HS-27A (cell line): ENCODE data around the gene ABTB2.
"Not testable (repeated sequence)": the region's sequence is repeated elsewhere in the genome, so short reads cannot be mapped to it uniquely, and the experiment has no call there.

ENCODE experiments used
- DNase-seq: peaks from one replicate; pipeline ENCODE4 v3.0.0-alpha.2; 2012; ENCODE audit warnings: low read depth, missing footprints

The ABTB2 gene

DNA sequence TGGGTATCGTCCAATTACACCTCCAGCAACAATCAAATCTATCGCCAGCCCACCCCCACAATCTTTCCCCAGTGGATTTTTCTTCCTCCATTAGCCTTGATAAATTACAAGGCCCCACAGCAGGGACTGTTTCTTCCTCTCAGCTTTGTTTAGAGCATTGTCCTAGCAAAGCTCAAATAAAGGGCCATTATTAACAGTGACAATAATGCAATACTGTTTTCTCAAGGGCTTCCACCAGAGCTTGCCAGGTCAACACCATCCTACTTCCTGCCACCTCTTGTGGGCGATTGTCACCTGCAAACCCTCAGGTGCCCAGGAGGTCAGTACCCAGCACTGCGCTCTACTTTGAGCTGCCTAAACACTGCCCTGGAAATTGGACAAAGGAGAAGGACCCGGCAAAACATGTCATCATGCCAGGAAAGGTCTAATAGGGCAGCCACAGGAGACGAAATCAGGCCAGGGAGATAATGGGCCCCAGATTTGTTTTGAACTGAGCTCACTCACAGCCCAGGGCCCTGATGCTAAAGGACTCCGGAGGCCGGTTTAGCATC, 95.2 kb downstream of the ABTB2 start:
- DNase-seq, result no peak

DNA sequence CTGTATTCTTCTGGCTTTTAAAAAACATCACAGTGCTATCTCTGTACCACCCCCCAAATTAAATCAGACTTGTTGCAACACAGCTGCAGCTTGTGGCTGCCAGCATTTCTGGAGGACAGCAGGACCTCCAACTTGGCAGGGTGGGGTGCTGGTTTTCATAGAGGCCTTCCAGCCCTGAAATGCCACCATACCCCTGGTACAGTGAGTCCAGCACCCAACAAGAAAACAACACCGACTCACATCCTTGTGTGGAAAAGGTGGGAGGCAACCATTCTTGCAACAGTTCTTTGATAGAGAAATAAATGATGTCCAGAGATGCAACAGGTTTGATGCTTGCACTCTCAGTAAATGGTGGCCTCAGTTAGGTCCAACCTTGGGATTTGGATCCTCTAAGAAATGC, 96.0 kb downstream of the ABTB2 start:
- no peak for DNase-seq

DNA sequence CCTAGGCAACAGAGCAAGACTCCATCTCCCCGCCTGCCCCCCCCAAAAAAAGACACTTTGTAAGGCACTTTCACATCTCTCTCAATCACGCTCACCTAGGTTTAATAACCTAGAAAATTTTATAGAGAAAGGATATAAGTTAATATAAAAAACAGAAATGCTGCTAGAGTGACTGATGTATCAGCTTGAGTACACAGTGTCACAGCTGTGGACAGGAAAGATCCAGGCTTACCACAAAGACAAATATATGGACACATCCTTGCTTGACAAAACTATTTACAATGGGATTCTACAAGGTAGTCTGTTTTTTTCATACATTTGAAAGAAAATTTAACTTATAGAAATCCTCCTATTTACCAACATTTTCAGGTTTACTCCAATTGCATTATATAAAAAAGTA, 96.7 kb downstream of the ABTB2 start:
- DNase-seq, result no peak

DNA sequence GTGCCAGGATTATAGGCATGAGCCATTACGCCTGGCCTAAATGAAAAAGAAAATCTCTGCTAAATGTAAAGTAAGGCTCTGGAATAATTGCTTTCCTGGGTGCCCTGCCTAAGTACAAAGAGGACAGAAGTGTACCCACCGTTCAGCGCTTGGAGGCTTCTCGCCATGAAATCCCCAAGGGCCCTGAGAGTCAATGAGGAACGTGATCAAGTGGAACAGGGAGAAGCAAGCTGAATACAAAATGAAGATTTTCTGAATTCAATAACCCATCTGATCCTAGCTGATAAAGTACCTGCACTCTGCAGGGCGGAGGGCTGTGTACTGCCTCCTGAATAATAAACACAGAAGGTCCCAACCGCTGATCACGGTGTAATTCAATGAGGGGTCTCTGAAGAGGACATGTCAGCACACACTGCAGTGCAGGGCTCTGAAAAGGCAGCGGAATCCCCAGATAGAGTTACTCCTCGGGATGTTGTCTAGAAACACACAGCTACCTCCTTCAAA, 97.7 kb downstream of the ABTB2 start:
- no peak for DNase-seq

DNA sequence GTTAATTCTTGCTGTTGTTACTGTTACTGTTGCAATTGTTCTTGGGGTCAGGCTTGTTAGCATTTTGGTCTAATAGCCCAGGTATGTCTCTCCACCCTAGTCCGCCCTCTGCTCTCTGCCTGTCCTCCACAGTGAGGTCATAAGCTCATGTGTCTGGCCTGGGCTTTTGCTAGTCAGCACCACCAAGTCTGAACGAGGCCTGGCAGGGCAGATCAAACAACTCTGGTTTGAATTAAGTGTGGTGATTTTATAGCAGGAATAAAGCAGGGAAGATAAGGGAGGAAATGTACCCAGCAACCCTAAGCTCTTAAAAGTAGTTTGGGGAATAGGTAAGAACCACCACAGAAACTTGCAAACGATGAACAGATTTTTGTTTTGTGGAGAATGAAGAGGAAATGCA, 98.7 kb downstream of the ABTB2 start:
- no peak for DNase-seq

DNA sequence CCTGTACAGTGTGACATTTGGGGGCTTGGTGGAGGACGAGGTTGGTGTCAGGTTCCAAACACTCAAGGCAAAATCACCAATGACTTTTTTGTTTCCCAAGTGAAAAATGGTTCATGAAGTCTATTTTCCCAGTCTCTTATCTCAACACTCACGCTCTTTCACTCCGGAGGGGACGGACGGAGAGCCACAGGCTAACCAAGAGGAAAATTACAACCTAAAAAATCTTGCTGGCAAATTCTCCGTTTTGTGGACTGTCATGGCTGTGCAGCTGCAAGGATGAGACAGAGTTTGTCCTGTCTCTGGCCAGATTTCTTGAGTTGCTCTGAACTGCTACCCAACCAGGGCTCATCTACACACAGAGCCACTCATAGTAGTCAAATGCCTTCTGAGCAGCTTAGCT, 101.2 kb downstream of the ABTB2 start:
- no peak for DNase-seq

DNA sequence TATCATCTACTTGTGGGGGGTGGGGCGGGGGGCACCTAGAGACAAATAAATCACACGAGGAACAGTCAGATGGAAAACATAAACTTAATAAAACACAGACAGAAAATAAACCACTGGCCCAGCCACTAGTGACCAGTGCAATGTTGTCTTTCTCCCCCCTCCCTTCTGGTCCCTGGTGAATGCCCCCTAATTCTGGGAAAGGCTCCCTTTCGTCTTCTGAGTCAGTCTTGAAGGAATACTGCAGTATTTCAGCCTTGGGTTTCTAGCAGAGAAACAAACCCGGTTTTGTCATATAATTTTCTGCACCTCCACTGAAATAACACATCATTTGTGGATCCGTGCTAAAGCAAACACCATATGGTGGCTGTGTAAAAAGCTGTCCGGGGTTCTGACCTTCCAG, 101.7 kb downstream of the ABTB2 start:
- no peak for DNase-seq

DNA sequence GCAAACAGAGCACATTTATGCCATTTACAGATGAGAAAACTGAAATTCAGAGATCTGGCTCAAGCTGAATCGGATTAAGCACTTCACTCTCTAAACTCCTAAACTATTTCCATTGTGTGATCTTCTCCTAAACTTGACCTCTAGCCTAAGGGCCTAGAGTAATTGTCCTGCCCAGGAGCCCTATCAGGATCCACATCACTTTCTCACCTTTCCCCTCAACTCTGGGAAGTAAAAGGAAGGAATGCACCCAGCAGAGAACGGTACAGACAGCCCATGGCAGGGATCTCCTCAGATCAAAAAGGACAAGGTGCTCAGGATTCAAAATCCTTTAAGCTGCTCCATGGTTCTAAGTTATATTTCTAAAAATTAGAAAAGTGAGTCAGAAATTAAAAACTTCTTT, 102.7 kb downstream of the ABTB2 start:
- DNase-seq, result no peak

DNA sequence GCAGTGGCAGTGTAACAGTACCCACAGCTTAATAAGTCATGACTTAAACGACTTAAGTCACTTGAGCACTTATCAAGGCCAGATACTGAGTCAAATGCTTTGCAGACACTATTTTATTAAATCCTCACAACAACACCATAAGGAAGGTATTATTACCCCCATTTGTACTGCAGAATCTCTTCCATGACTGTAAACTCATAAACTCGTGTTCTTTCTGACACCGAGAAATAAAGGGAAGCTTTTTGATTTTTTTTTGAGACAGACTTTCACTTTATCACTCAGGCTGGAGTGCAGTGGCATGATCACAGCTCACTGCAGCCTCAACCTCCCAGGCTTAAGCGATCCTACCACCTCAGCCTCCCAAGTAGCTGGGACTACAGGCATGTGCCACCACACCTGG, 103.8 kb downstream of the ABTB2 start:
- no peak for DNase-seq

DNA sequence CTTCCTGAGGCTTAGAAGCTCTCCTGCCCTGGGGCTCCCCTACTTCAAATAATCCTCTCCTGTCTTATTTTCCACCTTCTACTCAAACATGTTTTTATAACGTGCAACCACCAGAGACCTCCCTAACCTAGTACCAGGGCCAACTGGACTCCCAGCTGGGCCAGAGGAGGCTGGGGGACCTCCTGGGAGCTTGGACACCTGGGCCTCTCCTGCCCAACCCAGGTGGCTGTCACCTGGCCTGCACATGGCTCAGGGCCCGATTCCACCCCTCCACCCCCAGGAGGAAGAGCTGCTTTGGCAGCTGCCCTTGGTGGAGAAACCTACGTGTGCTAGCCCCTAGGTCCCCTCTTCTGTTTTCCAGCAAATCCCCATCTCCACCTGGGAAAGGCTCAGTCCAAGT, 105.2 kb downstream of the ABTB2 start:
- no peak for DNase-seq

DNA sequence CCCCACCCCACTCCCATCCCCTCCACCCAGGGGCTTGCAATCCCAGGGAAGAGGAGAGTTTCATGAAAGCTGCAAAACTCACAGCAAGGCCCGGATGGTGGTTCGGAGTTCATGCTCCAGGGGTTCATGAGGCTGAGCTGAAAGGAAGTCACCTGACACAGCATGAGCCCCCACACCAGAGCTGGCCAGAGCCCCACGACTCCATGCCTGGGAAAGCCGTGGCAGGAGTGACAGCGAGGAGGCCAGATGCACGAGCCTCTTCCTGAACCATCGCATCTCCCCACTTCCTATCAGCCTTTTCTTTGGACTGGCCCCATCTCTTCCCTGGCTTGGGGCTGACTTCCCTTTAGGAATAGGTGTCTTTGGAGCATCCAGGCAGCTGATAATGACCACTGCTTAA, 105.8 kb downstream of the ABTB2 start:
- DNase-seq, result no peak

DNA sequence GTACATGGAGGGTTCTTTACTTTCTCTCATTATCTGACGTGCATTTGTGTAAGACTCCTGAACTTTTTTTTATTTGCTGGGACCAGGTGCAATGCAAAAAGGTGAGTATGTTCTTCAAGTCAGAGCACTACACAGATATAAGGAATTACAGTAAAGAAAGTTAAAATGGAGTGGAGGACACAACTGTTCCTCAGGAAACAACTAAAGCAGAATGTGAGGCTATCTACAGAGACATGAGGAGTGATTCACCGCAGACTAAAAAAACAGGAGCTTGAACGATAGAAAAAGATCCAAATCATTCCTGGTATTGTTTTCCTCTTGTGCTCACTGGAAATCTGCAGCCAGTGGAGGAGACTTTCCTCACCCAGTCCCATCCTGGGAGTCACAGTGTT, 106.2 kb downstream of the ABTB2 start:
- no peak for DNase-seq

DNA sequence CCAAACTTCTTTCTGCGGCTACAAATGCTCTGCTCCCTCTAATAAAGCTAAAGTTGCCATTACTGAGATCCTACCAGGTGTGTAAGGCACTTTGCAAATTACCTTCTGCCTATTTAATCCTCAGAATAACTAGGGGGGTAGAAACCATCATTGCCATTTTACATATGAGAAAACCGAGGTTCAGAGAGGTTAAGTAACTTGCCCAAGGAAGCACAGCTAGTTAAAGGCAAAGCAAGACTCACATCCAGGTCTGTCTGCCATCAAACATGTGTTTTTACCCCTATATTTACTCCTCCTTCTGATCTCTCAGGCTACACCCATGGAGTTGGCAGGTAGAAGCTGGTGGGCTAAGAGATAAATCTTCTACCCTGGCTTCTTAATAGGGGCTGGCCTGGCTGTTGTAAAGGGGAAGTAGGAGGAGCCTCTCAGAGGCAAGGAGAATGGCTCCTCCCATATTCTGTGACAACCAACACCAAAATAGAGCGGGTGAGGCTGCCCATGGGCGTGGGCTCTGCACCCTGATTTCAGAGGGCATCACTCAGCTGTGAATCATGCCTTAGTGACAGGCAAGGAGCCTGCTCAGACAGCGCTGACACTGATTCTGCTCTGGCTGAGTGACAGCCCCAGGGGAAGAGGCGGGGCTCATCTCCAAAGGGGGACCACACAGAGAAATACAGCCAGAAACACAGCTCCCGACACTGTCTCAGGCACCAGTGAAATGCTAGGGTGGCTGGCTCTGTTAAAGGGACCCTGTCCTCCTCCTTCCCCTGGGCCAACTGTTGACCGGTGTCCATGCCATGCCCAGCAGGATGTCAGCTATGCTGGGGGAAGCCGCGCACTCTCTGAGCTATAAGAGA, 106.8 kb downstream of the ABTB2 start:
- peak; percentile 73 for DNase-seq

DNA sequence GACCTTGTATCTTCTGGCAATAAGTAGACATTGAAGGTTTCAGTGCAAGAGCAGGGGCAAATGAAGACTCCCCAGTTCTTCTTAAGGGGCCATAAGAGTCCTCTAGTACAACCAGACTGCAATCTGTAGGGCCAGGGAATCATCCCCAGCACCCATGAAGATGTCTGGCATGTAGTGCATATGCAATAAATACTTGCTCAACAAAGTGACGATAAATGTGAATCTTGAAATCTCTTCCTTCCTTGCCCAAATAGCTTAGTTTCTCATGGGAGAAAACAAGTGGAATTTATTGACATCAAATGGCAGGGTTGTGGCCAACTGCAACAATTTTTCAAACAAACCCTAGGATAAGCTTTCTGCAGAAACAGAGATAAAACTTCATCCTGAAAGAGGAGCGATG, 107.6 kb downstream of the ABTB2 start:
- DNase-seq, result no peak

DNA sequence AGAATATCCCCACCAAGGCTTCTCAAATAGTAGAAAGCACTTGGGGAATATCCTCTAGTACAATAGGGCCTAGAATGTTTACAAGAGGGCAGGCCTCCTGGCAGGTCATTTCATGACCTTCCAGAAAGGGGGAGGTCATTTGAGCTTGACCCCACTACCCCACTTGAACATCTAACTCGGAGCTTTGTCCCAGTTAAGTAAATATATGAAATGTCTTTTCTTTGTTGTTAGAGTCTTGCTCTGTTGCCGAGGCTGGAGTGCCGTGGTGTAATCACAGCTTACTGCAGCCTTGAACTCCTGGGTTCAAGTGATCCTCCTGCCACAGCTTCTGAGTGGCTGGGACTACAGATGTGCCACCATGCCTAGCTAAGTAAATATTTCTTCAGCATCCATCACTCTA, 108.4 kb downstream of the ABTB2 start:
- no peak for DNase-seq

DNA sequence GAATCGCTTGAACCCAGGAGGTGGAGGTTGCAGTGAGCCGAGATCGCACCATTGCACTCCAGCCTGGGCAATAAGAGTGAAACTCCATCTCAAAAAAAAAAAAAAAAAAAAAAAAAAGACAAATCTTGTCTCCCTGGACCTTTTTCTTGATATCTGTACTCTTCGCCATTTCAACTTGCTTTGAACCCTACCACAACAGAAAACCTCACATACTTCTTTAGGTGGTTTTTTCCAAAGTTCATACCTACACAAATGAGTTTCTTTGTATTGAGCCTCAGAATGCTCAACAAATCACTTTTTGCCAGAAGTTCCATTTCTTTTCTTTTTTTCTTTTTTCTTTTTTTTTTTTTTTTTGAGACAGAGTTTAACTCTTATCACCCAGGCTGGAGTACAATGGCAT, 111.3 kb downstream of the ABTB2 start:
- DNase-seq, result not testable (repeated sequence)

DNA sequence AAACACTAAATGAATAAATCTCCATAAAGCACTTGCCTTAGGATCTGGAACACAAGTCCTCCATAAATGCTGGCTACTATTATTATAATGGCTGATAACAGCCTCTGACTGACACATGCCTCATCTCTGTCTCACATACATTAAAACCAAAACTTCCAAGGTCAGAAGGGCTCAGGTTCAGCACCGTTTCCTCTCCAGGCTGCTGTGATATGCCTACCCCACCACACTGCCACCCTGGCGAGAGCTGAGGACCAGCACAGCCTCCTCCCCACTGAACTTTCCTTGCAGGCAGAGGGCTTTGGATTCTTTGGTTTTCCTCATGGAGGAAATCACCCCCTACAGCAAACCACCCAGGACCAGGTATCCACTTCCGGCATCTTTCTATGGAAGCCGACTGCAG, 112.8 kb downstream of the ABTB2 start:
- no peak for DNase-seq

DNA sequence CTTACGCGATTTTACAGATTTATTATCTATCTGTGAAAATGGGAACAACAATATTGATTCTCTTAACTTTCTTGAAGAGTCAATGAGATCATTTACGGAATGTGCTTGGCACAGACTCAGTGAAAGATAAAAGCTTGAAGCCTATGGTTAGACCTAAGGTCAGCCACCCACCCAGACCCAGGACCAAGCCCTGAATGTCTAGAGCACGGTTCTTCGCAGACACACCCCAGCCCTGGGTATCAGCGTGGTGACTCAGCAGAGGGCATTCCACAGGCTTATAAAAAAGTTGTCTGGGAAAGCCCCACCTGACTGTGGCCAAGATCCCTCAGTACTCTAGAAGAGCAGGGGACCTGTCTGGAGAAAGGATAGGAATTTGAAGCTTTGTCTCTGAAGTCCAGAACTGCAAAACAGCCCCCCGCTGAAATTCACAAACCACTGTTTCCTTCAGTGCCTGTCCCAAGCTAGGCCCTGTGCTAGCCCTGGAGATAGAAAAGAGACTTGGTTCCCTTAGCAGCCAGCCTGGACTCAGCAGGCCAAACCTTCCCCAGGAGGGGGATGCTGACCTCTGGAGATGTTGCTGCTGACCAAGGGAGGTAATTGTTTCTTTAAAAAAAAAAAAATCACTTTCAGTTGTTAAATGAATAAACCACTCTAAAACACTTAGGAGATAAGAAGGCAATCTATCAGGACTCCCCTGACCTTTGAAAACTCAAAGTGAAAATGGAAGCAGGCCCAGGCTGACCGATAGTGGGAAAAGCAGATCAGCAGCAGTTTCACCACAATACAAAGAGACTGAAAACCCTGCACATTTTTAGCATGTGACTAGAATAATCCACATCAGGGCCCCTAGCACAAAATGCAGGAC, 114.0 kb downstream of the ABTB2 start:
- DNase-seq, result peak; percentile 68

DNA sequence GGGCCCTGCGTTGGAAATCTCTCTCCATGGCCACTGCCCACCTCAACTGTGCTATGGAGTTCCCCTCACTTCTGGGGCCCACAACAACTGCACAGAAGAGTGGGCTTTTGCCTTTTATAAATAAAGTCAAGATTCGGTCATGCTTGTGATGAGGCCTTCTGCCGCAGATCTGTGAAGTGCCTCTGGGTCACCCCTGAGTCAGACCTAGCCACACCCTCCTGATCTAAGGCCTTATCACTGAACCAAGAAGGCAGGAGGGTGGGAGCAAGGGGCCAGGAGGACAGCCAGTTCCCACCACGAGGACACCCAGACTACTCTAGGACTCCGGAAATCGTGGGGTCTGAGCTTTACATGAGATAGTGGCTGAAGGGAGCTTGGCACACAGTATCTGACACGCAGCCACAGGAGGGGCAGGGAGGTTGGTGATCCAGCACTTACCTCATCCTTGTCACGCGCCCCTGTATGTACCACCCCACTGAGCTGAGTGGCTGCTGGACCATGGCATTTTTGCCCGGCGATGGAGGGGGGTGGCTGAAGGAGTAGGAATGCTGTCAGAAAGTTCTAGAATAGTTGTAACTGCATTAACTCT, 115.7 kb downstream of the ABTB2 start:
- DNase-seq, result no peak

DNA sequence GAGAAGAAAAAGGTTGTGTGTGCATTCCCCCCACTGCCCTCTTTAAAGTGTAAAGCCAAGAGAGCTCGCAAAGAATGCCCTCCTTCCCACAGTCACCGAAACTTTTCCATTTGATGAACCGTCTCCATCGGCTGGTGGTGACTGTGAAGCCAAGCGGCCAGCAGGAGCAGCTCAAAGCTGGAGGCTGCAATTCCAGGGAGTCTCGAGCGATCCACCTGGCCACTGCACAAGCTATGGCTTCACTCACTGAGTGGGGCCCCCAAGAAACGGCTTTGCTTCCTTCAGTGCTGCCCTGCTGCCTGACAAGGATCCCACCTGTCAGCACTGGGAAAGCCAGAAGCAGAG, 117.7 kb downstream of the ABTB2 start:
- no peak for DNase-seq

DNA sequence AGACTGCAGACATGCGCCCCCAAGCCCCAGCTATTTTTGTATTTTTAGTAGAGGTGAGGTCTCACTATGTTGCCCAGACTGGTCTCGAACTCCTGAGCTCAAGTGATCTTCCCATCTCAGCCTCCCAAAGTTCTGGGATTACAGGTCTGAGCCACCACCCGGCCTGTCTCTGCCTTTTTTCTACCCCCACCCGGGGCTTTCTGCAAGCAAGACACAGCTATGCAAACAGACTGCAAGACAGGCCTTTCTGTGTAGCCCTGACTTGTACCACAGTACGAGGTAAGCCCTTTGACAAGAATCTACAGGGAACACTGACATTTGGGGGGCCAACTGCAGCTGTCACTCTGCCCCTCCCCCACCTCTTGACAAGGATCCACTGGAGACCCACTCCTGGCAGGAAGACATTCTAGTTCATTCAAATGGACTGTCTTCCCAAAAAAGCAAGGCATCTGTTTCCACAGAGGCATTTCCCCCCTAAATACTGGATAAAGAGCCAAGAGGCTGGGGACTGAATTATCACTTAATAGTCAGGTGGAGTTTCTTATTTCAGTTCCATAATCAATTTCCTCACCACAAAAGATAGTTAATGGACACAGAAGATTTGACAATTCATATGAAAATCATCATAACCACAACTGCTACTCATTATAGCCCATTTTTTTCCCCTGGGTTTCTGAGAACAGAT, 118.2 kb downstream of the ABTB2 start:
- DNase-seq, result no peak

DNA sequence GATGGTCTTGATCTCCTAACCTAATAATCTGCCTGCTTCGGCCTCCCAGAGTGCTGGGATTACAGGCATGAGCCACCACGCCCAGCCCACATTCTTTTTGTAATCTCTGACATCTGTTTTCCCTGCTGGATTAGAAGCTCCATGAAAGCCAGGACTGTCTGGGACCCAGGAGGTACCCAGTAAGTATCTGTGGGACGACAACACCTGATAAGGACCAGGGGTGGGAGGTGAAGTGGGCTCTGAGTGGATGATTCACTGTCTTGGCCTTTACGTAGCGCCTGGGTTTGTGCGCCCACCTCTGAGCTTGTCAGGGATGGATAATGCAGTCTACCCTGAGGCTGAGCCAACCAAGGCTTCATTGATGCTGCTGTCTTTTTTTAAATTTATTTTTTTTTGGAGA, 118.8 kb downstream of the ABTB2 start:
- DNase-seq, result no peak
